ENCODE data around the gene CSRP2.

CSRP2 gene

GRCh38 chr12:76878899-76879709 is at the start of gene CSRP2:
TSS of gene CSRP2 (minus strand) at chr12:76879019. CDS start at chr12:76866260, 12,759 bp downstream.
- H3K4me3 ChIP-seq (ENCODE audit: low read length), result peak within 1 kb of the TSS; percentile 88
- H3K9me3 ChIP-seq (ENCODE audit: control insufficient read depth, low read length), result peaks cover 9% of the 10 kb centered on the region
- no peaks in the 10 kb centered on the region for H3K36me3 ChIP-seq (ENCODE audit: control insufficient read depth, insufficient read depth, low read length, severe bottlenecking)
- H3K27me3 ChIP-seq (replicated peaks; ENCODE audit: control insufficient read depth, insufficient read depth, low read length), result no peaks in the 10 kb centered on the region
- peak; percentile 97 for DNase-seq (ENCODE audit: low read depth)
- H3K9ac ChIP-seq (ENCODE audit: low read length), result peak within 1 kb of the TSS; percentile 88
- peaks cover 8% of the 10 kb centered on the region for H3K4me1 ChIP-seq (ENCODE audit: control insufficient read depth, insufficient read depth, low read length)

GRCh38 chr12:76927170-76927784 is 48.5 kb upstream of the CSRP2 start:
- Histone ChIP-seq H3K9ac (ENCODE audit: low read length) (no peak overlapping the region), H3K27me3 (replicated peaks; ENCODE audit: control insufficient read depth, insufficient read depth, low read length) (peaks cover 9% of the 10 kb centered on the region), H3K4me3 (ENCODE audit: low read length) (no peak overlapping the region), H3K4me1 (ENCODE audit: control insufficient read depth, insufficient read depth, low read length) (peaks cover 10% of the 10 kb centered on the region), H3K36me3 (ENCODE audit: control insufficient read depth, insufficient read depth, low read length, severe bottlenecking) (no peaks in the 10 kb centered on the region), H3K9me3 (ENCODE audit: control insufficient read depth, low read length) (no peaks in the 10 kb centered on the region)
- peak; percentile 53 for DNase-seq (ENCODE audit: low read depth)

- DNase-seq (ENCODE audit: low read depth), result no peak
- Histone ChIP-seq H3K36me3 (ENCODE audit: control insufficient read depth, insufficient read depth, low read length, severe bottlenecking) (no peaks in the 10 kb centered on the region), H3K9me3 (ENCODE audit: control insufficient read depth, low read length) (no peaks in the 10 kb centered on the region), H3K4me3 (ENCODE audit: low read length) (no peak overlapping the region), H3K27me3 (replicated peaks; ENCODE audit: control insufficient read depth, insufficient read depth, low read length) (no peaks in the 10 kb centered on the region), H3K9ac (ENCODE audit: low read length) (no peak overlapping the region), H3K4me1 (ENCODE audit: control insufficient read depth, insufficient read depth, low read length) (peaks cover 21% of the 10 kb centered on the region)
Observed at GRCh38 chr12:76925135-76925534, 46.3 kb upstream of the CSRP2 start.

GRCh38 chr12:76922866-76923265 is 44.0 kb upstream of the CSRP2 start:
- H3K27me3 ChIP-seq (replicated peaks; ENCODE audit: control insufficient read depth, insufficient read depth, low read length), result no peaks in the 10 kb centered on the region
- no peaks in the 10 kb centered on the region for H3K9me3 ChIP-seq (ENCODE audit: control insufficient read depth, low read length)
- no peaks in the 10 kb centered on the region for H3K36me3 ChIP-seq (ENCODE audit: control insufficient read depth, insufficient read depth, low read length, severe bottlenecking)
- H3K4me3 ChIP-seq (ENCODE audit: low read length), result no peak overlapping the region
- H3K9ac ChIP-seq (ENCODE audit: low read length), result no peak overlapping the region
- peaks cover 31% of the 10 kb centered on the region for H3K4me1 ChIP-seq (ENCODE audit: control insufficient read depth, insufficient read depth, low read length)
- peak; percentile 23 for DNase-seq (ENCODE audit: low read depth)

GRCh38 chr12:76921891-76922664 is 43.3 kb upstream of the CSRP2 start:
- Histone ChIP-seq H3K36me3 (ENCODE audit: control insufficient read depth, insufficient read depth, low read length, severe bottlenecking) (no peaks in the 10 kb centered on the region), H3K4me1 (ENCODE audit: control insufficient read depth, insufficient read depth, low read length) (peaks cover 31% of the 10 kb centered on the region), H3K9ac (ENCODE audit: low read length) (no peak overlapping the region), H3K27me3 (replicated peaks; ENCODE audit: control insufficient read depth, insufficient read depth, low read length) (no peaks in the 10 kb centered on the region), H3K9me3 (ENCODE audit: control insufficient read depth, low read length) (no peaks in the 10 kb centered on the region), H3K4me3 (ENCODE audit: low read length) (no peak overlapping the region)
- peak; percentile 22 for DNase-seq (ENCODE audit: low read depth)

GRCh38 chr12:76921100-76921471 is 42.3 kb upstream of the CSRP2 start:
- H3K36me3 ChIP-seq (ENCODE audit: control insufficient read depth, insufficient read depth, low read length, severe bottlenecking), result no peaks in the 10 kb centered on the region
- H3K4me3 ChIP-seq (ENCODE audit: low read length), result no peak overlapping the region
- H3K9ac ChIP-seq (ENCODE audit: low read length), result no peak overlapping the region
- H3K4me1 ChIP-seq (ENCODE audit: control insufficient read depth, insufficient read depth, low read length), result peaks cover 40% of the 10 kb centered on the region
- no peaks in the 10 kb centered on the region for H3K27me3 ChIP-seq (replicated peaks; ENCODE audit: control insufficient read depth, insufficient read depth, low read length)
- no peak for DNase-seq (ENCODE audit: low read depth)
- H3K9me3 ChIP-seq (ENCODE audit: control insufficient read depth, low read length), result no peaks in the 10 kb centered on the region

GRCh38 chr12:76920172-76921099 is 41.6 kb upstream of the CSRP2 start:
- Histone ChIP-seq H3K36me3 (ENCODE audit: control insufficient read depth, insufficient read depth, low read length, severe bottlenecking) (no peaks in the 10 kb centered on the region), H3K4me3 (ENCODE audit: low read length) (no peak overlapping the region), H3K9me3 (ENCODE audit: control insufficient read depth, low read length) (no peaks in the 10 kb centered on the region), H3K27me3 (replicated peaks; ENCODE audit: control insufficient read depth, insufficient read depth, low read length) (no peaks in the 10 kb centered on the region), H3K9ac (ENCODE audit: low read length) (no peak overlapping the region), H3K4me1 (ENCODE audit: control insufficient read depth, insufficient read depth, low read length) (peaks cover 45% of the 10 kb centered on the region)
- DNase-seq (ENCODE audit: low read depth), result no peak

- DNase-seq (ENCODE audit: low read depth), result no peak
- H3K4me3 ChIP-seq (ENCODE audit: low read length), result no peak overlapping the region
- H3K4me1 ChIP-seq (ENCODE audit: control insufficient read depth, insufficient read depth, low read length), result peaks cover 53% of the 10 kb centered on the region
- H3K9me3 ChIP-seq (ENCODE audit: control insufficient read depth, low read length), result no peaks in the 10 kb centered on the region
- no peaks in the 10 kb centered on the region for H3K36me3 ChIP-seq (ENCODE audit: control insufficient read depth, insufficient read depth, low read length, severe bottlenecking)
- no peak overlapping the region for H3K9ac ChIP-seq (ENCODE audit: low read length)
- no peaks in the 10 kb centered on the region for H3K27me3 ChIP-seq (replicated peaks; ENCODE audit: control insufficient read depth, insufficient read depth, low read length)
Observed at GRCh38 chr12:76919383-76920171, 40.8 kb upstream of the CSRP2 start.

GRCh38 chr12:76916170-76916540 is 37.3 kb upstream of the CSRP2 start:
- H3K4me3 ChIP-seq (ENCODE audit: low read length), result peak overlapping the region; percentile 17
- H3K27me3 ChIP-seq (replicated peaks; ENCODE audit: control insufficient read depth, insufficient read depth, low read length), result no peaks in the 10 kb centered on the region
- no peaks in the 10 kb centered on the region for H3K9me3 ChIP-seq (ENCODE audit: control insufficient read depth, low read length)
- no peaks in the 10 kb centered on the region for H3K36me3 ChIP-seq (ENCODE audit: control insufficient read depth, insufficient read depth, low read length, severe bottlenecking)
- H3K9ac ChIP-seq (ENCODE audit: low read length), result peak overlapping the region; percentile 67
- peaks cover 39% of the 10 kb centered on the region for H3K4me1 ChIP-seq (ENCODE audit: control insufficient read depth, insufficient read depth, low read length)
- DNase-seq (ENCODE audit: low read depth), result no peak

All from adipocyte (in vitro differentiated cells).